Testis (tissue), 3 donors: ENCODE results near the gene PNKP. TPM values are rescaled to one million over a fixed set of nuclear protein-coding genes. Genes with fewer than 3 reads are reported as not detected.

ENCODE experiments used
- DNase-seq: peaks from one replicate; pipeline ENCODE4 v3.0.0-alpha.2; 2019
- H3K27ac ChIP-seq, 2 donors: fragments of 200-600 bp; sonication (generic); one replicate each; pipeline ENCODE4 v1.5.1; 2019
- H3K27me3 ChIP-seq: fragments of 200-600 bp; sonication (generic); one replicate; pipeline ENCODE4 v1.5.1; 2019
- H3K36me3 ChIP-seq: fragments of 200-600 bp; sonication (generic); one replicate; pipeline ENCODE4 v1.5.1; 2017; ENCODE audit warnings: low read depth; ENCODE audit errors: missing control alignments
- H3K4me1 ChIP-seq: fragments of 200-600 bp; sonication (generic); one replicate; pipeline ENCODE4 v1.5.1; 2019
- H3K4me3 ChIP-seq, 2 donors: fragments of 200-600 bp; sonication (generic); one replicate each; pipeline ENCODE4 v1.5.1; 2017 to 2019
- H3K9me3 ChIP-seq: fragments of 200-600 bp; sonication (generic); one replicate; pipeline ENCODE4 v1.5.1; 2017
- POLR2A ChIP-seq: fragments of 450-650 bp; IDR thresholded peaks from one replicate; pipeline ENCODE4 v1.6.1; 2017; ENCODE audit warnings: antibody characterized with exemption, mild to moderate bottlenecking, moderate library complexity
- WGBS, 2 donors: methylation state at CpG; one replicate each; pipeline ENCODE4 v1.1.5; 2018; 5-methylcytosine and 5-hydroxymethylcytosine counted together
- intact Hi-C: fragments of 100-400 bp; cut with DNase I; formaldehyde crosslinking; loops from one replicate; pipeline ENCODE4 v1.15.1; 2023; ENCODE audit warnings: low total_unique reads
- polyA plus RNA-seq: library from polyadenylated mRNA; stranded (reverse); fragments of 350-450 nt; fragmentation: Illumina TruSeq; extraction: RNeasy Lipid Tissue Mini Kit (QIAGEN cat#74804); gene quantifications from one replicate; pipeline ENCODE4 v1.2.3, GENCODE V29; 2014; ENCODE audit warnings: low read depth, low replicate concordance; ENCODE audit not compliant: insufficient read depth
- total RNA-seq, 2 donors: library from RNA; depleted of rRNA; stranded (reverse); fragments of >200 nt; gene quantifications; one replicate each; pipeline ENCODE4 v1.2.3, GENCODE V29; 2016
- TF ChIP-seq, protein P1 (sequence below), 3 experiments: fragments of 450-650 bp in 2 of 3; fragments of 200-600 bp in 1 of 3; sonication (generic) in 1 of 3; IDR thresholded peaks; one replicate each; pipeline ENCODE4 v1.5.1; 2016 to 2019; ENCODE audit warnings: antibody characterized with exemption in 3 of 3, mild to moderate bottlenecking in 2 of 3, moderate library complexity in 1 of 3

PNKP gene
- total and polyA plus RNA-seq, 3 donors from 2014 or later: 45.5 to 125 (median 110) TPM

DNA sequence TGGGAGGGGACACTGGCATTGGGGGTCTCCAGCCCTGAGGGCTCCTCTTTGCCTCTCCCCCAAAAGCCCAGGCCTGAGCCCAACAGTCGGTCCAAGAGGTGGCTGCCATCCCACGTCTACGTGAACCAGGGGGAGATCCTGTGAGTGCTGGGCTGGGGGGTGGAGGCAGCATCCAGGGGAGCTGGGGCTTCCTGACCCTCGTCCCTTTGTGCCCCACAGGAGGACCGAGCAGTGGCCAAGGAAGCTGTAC, 9.6 kb downstream of the PNKP start:
- no peak for DNase-seq
- Histone ChIP-seq H3K4me3 (no peak overlapping the region), H3K9me3 (no peaks in the 10 kb centered on the region), H3K27me3 (no peaks in the 10 kb centered on the region), H3K27ac (peak overlapping the region; percentile 55 to 94), H3K36me3 (no peaks in the 10 kb centered on the region), H3K4me1 (peaks cover 62% of the 10 kb centered on the region)
- TF ChIP-seq POLR2A: no peak
- TF ChIP-seq, protein P1, sequence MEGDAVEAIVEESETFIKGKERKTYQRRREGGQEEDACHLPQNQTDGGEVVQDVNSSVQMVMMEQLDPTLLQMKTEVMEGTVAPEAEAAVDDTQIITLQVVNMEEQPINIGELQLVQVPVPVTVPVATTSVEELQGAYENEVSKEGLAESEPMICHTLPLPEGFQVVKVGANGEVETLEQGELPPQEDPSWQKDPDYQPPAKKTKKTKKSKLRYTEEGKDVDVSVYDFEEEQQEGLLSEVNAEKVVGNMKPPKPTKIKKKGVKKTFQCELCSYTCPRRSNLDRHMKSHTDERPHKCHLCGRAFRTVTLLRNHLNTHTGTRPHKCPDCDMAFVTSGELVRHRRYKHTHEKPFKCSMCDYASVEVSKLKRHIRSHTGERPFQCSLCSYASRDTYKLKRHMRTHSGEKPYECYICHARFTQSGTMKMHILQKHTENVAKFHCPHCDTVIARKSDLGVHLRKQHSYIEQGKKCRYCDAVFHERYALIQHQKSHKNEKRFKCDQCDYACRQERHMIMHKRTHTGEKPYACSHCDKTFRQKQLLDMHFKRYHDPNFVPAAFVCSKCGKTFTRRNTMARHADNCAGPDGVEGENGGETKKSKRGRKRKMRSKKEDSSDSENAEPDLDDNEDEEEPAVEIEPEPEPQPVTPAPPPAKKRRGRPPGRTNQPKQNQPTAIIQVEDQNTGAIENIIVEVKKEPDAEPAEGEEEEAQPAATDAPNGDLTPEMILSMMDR (IDR thresholded peaks at IDR 0.05): no peak
- WGBS, 2 donors: 71% methylated on average over 5 of the region's 5 CpGs; no CpG with 5 or more reads in 1 of the 2 donors
- intact Hi-C loops: no loop called here

DNA sequence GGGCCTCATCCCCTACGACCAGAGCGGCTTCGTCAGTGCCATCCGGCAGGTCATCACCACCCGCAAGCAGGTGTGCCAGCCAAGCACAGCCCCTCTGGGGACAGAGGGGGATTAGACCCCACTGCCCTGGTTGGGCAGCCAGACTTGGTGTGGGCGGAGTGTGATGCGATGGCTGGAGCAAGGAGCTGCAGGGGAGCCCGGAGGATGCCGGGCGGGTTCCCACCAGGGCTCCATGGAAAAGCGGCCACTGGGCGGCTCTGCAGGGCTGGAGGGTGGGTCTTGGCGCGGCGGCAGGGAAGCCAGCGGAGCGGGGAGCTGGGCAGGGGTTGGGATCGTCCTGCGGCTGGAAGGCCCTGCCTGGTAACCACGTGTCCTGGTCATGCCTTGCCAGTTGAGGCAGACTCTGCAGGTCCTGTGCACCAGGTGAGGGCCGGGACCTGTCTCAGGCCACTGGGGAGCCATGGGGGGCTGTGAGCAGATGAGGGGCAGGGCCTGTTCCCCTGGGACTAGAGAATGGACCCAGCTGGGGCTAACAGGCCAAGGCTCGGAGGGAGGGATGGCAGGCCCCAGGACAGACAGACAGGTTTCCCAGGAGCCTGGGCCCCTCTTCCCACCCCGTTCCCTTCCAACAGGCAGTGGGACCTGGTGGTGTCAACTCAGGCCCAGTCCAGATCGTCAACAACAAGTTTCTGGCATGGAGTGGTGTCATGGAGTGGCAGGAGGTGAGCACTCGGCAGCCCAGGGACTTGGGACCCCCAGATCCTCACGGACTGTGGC, 10.1 kb downstream of the PNKP start:
- peak overlapping the region; percentile 55 to 94 for H3K27ac ChIP-seq
- H3K4me3 ChIP-seq: no peak overlapping the region
- 90 to 99% methylated on average over 12 to 26 of the region's 26 CpGs for WGBS, 2 donors
- H3K36me3 ChIP-seq: no peaks in the 10 kb centered on the region
- TF ChIP-seq, protein P1 (IDR thresholded peaks at IDR 0.05): no peak
- no peak for TF ChIP-seq POLR2A
- DNase-seq: no peak
- intact Hi-C loops: no loop called here
- peaks cover 62% of the 10 kb centered on the region for H3K4me1 ChIP-seq
- no peaks in the 10 kb centered on the region for H3K9me3 ChIP-seq
- H3K27me3 ChIP-seq: no peaks in the 10 kb centered on the region

DNA sequence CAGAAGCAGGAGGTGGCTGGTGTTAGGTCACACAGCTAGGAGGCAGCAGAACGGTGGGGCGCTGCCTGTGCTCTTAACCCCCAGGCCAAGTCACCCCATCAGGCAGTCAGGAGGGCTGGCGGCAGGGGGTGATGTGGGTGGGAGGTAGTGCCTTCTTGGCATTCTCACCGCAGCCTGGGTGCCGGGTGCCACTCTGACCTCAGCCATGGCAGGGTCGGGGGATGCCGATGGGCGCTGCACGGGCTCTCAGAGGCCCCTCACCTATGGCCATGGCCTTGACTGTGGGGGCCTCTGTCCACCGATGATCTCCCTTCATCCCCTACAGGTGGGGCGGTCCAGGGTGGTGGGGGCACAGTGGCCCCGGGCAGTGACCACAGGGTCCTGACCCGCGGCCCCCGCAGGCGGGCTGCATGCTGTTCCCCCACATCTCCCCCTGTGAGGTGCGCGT, 10.8 kb downstream of the PNKP start:
- no peak overlapping the region for H3K27ac ChIP-seq
- DNase-seq: no peak
- H3K9me3 ChIP-seq: no peaks in the 10 kb centered on the region
- 84 to 90% methylated on average over 2 to 17 of the region's 18 CpGs for WGBS, 2 donors
- H3K27me3 ChIP-seq: no peaks in the 10 kb centered on the region
- intact Hi-C loops: no loop called here
- H3K4me1 ChIP-seq: peaks cover 60% of the 10 kb centered on the region
- no peaks in the 10 kb centered on the region for H3K36me3 ChIP-seq
- TF ChIP-seq POLR2A: no peak
- TF ChIP-seq, protein P1 (IDR thresholded peaks at IDR 0.05): no peak
- no peak overlapping the region for H3K4me3 ChIP-seq

DNA sequence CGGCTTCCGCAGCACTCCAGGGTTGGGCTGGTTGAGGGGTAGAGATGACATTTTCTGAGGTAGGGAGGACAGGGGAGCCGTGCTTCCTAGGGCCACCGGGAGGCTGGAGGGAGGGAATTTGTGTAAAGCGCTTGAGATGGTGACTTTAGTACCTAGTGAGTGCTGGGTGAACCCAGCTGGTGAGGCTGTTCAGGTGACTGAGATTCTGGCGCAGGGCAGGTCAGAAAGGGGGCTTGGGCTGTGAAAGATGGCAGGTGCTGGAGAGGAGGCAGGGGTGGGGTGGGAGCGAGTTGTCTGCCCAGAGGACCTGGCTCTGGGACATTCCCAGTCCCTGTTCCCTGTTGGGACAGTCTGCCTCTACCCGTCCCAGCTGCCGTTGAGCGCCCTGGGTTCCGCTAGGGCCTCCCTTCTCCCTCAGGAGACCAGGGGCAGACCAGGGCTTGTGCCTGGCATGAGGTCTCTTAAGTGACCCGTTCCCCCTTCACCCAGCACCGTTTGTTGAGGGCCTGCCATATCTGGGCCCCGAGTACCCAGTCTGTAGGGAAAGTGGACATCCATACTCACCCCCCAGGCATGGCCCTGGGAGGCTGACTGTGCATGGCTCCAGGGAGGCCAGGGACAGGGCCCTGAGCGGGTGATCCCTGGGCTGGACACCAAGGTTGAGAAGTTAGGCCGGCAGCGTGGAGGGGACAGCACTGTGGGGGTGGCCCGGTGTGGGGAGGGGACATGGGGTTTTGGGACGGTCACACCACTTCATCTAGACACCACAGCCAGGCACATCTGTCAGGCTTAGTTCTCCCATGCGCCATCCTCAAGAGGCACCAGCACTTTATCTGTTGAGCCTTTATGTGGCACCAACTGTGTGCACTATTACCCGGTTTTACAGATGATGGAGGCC, 11.5 kb downstream of the PNKP start:
- 81 to 91% methylated on average over 10 to 20 of the region's 21 CpGs for WGBS, 2 donors
- H3K9me3 ChIP-seq: no peaks in the 10 kb centered on the region
- no peaks in the 10 kb centered on the region for H3K27me3 ChIP-seq
- DNase-seq: no peak
- H3K4me1 ChIP-seq: peaks cover 53% of the 10 kb centered on the region
- H3K4me3 ChIP-seq: no peak overlapping the region
- peak overlapping the region in 1 of 2 donors; percentile 30 for H3K27ac ChIP-seq
- intact Hi-C loops: no loop called here
- no peaks in the 10 kb centered on the region for H3K36me3 ChIP-seq
- no peak for TF ChIP-seq POLR2A
- TF ChIP-seq, protein P1 (IDR thresholded peaks at IDR 0.05): no peak
